GM12891 (cell line): ENCODE measurements around the gene ARHGEF37.

ENCODE experiments used
- POLR2A ChIP-seq: IDR thresholded peaks from 2 replicates; pipeline ENCODE4 v1.6.1; 2011; ENCODE audit warnings: low read depth, low read length, control low read depth
- TAF1 ChIP-seq: IDR thresholded peaks from 2 replicates; pipeline ENCODE4 v1.6.1; 2011; ENCODE audit warnings: low read depth, low read length, control low read depth

GRCh38 chr5:149656576-149657182, 75.4 kb downstream of the ARHGEF37 start:
- TF ChIP-seq POLR2A = no peak
- TF ChIP-seq TAF1 = no peak
